ENCODE measurements around the gene OR1A2.

DNA sequence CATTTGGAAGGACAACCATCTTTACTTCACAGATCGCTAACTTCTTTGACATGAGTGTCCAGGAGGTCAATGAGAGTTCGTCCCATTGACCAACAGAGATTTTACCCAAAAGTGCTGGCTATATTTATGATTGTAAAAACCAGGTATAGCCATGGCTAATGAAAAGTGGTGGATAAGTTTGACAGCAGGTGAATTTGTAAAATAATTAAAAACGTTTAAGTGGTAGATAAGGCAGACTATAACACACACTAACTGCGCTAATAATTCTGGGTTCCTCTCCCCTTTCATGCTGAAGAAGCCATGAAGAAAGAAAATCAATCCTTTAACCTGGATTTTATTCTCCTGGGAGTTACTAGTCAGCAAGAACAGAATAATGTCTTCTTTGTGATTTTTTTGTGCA is at the start of gene OR1A2:
- TF ChIP-seq, protein P1, sequence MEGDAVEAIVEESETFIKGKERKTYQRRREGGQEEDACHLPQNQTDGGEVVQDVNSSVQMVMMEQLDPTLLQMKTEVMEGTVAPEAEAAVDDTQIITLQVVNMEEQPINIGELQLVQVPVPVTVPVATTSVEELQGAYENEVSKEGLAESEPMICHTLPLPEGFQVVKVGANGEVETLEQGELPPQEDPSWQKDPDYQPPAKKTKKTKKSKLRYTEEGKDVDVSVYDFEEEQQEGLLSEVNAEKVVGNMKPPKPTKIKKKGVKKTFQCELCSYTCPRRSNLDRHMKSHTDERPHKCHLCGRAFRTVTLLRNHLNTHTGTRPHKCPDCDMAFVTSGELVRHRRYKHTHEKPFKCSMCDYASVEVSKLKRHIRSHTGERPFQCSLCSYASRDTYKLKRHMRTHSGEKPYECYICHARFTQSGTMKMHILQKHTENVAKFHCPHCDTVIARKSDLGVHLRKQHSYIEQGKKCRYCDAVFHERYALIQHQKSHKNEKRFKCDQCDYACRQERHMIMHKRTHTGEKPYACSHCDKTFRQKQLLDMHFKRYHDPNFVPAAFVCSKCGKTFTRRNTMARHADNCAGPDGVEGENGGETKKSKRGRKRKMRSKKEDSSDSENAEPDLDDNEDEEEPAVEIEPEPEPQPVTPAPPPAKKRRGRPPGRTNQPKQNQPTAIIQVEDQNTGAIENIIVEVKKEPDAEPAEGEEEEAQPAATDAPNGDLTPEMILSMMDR (IDR thresholded peaks at IDR 0.05; ENCODE audit: poor library complexity) = no peak
- TF ChIP-seq EZH2 (IDR thresholded peaks at IDR 0.05; ENCODE audit: borderline replicate concordance) = no peak
